ENCODE data around the gene MMP15.
"Not testable (repeated sequence)": the region's sequence is repeated elsewhere in the genome, so short reads cannot be mapped to it uniquely, and the experiment has no call there.

Gene MMP15

GRCh38 chr16:58086381-58087208 is 61.0 kb downstream of the MMP15 start:
- ATAC-seq (no peak), DNase-seq (no peak)

DNA sequence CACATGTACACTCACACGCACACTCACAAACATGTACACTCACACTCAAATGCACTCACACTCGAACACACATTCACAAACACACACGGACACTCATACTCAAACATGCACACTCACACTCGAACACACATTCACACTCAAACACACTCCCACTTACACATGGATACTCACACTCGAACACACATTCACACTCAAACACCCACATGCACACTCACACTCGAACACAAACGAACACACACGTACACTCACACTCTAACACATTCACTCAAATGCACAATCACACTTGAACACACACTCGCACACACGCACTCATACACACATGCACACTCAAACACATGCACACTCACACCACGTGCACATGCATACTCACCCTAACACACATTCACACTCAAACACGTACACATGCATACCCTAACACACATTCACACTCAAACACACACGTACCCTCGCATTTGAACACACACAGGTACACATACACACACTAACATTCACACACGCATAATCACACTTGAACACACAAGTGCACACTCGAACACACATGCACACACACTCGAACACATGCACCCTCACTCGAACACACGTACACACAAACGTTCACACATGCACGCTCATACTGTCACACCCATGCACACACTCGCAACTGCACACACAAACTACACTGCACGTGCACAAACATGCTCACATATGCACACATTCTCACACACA is 61.8 kb downstream of the MMP15 start:
- ATAC-seq, result no peak
- no peak for DNase-seq

- DNase-seq, result no peak
- ATAC-seq, result no peak
Measured at GRCh38 chr16:58088091-58088490, 62.5 kb downstream of the MMP15 start.

DNA sequence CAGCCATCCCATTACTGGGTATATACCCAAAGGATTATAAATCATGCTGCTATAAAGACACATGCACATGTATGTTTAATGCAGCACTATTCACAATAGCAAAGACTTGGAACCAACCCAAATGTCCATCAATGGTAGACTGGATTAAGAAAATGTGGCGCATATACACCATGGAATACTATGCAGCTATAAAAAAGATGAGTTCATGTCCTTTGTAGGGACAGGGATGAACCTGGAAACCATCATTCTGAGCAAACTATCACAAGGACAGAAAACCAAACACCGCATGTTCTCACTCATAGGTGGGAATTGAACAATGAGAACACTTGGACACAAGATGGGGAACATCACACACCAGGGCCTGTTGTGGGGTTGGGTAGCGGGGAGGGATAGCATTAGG is 64.8 kb downstream of the MMP15 start:
- not testable (repeated sequence) for ATAC-seq, DNase-seq

DNA sequence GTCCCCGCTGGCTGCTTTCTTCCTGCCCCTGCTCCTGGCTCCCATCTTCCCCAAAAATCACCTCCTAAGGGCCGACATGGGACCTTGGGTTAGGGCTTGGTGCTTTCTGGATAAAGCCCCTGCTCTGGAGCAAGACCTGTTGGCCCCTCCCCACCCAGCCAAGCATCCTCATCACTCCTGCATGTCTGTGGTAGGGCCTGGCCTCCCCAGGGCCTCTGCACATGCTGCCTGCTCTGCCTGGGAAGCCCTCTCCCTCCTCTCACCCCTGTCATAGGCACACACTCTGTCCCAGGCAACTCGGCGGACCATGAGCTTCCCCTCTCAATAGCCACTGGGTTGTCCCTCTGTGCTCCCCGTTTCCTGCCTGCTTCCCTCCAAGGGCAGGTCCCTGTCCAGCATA is 68.5 kb downstream of the MMP15 start:
- ATAC-seq (no peak), DNase-seq (no peak)

GRCh38 chr16:58094791-58095574 is 69.4 kb downstream of the MMP15 start:
- DNase-seq, result no peak
- no peak for ATAC-seq

- not testable (repeated sequence) for DNase-seq, ATAC-seq
Measured at GRCh38 chr16:58095575-58095960, 70.0 kb downstream of the MMP15 start.

DNA sequence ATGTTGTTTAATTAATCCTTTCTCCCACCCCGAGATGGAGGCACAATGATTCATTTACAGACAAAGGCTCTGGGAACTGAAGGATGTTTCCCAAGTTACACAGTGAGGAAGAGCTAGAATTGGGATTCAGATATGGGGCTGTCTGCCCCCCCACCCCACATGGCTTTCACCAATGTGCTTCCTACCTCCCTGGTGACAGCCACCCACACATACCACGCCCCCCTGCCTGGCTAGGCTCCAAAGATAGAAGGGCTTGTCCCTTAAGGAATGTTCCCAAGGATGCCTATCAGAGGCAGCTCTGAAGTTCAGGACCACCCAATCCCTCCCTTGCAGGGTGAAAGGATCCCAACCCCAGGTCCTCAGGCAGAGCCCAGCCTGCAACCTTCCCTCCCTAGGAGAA is 70.7 kb downstream of the MMP15 start:
- ATAC-seq, result no peak
- no peak for DNase-seq
